HepG2 (cell line): ENCODE measurements around the gene C2orf80. TPM values are rescaled to one million over a fixed set of nuclear protein-coding genes. Genes with fewer than 3 reads are reported as not detected.

Experiments used
- CREBL2 ChIP-seq: sonication (generic); formaldehyde crosslinking; IDR thresholded peaks from 2 replicates; pipeline ENCODE4 v1.8.1; 2023; ENCODE audit warnings: missing genetic modification reagents, mild to moderate bottlenecking, borderline replicate concordance
- DNMT1 ChIP-seq: sonication (generic); formaldehyde crosslinking; IDR thresholded peaks from 2 replicates; pipeline ENCODE4 v1.5.1; 2020; ENCODE audit warnings: mild to moderate bottlenecking, missing genetic modification reagents
- ELF3 ChIP-seq: IDR thresholded peaks from 2 replicates; pipeline ENCODE4 v1.6.1; 2016; ENCODE audit warnings: missing genetic modification reagents, missing compliant biosample characterization
- GLMP ChIP-seq: sonication (generic); formaldehyde crosslinking; IDR thresholded peaks from 2 replicates; pipeline ENCODE4 v1.9.0; 2021; ENCODE audit warnings: missing genetic modification reagents, mild to moderate bottlenecking, borderline replicate concordance
- MBNL3 ChIP-seq: fragments of 250-450 bp; sonication (Bioruptor Pico); conservative IDR thresholded peaks from 2 replicates; pipeline ENCODE4 v1.8.0; 2022; ENCODE audit warnings: mild to moderate bottlenecking, inconsistent platforms
- NFKB2 ChIP-seq: sonication (generic); formaldehyde crosslinking; IDR thresholded peaks from 2 replicates; pipeline ENCODE4 v1.4.0; 2020; ENCODE audit warnings: missing genetic modification reagents, borderline replicate concordance
- NONO ChIP-seq, 2 experiments: fragments of 450-650 bp in 1 of 2; sonication (generic) in 1 of 2; formaldehyde crosslinking in 1 of 2; IDR thresholded peaks in 1 of 2; conservative IDR thresholded peaks in 1 of 2; 2 replicates each; pipeline versions ENCODE4 v1.6.1 to v1.8.0; 2017 to 2022; ENCODE audit warnings: mild to moderate bottlenecking in 1 of 2, missing genetic modification reagents in 1 of 2, moderate library complexity in 1 of 2
- NR1H2 ChIP-seq: sonication (generic); formaldehyde crosslinking; IDR thresholded peaks from 2 replicates; pipeline ENCODE4 v1.8.1; 2022; ENCODE audit warnings: low read depth, missing genetic modification reagents, borderline replicate concordance
- POGK ChIP-seq: sonication (generic); formaldehyde crosslinking; conservative IDR thresholded peaks from 2 replicates; pipeline ENCODE4 v1.8.0; 2022; ENCODE audit warnings: mild to moderate bottlenecking, moderate library complexity, missing genetic modification reagents
- SALL2 ChIP-seq: sonication (generic); formaldehyde crosslinking; IDR thresholded peaks from 2 replicates; pipeline ENCODE4 v1.8.1; 2023; ENCODE audit warnings: mild to moderate bottlenecking, missing genetic modification reagents, inconsistent platforms
- SMAD1 ChIP-seq: sonication (generic); formaldehyde crosslinking; IDR thresholded peaks from 2 replicates; pipeline ENCODE4 v1.4.0; 2020; ENCODE audit warnings: missing genetic modification reagents, low read depth, mild to moderate bottlenecking, borderline replicate concordance
- SOX6 ChIP-seq, 2 experiments: fragments of 450-650 bp in 1 of 2; sonication (generic) in 1 of 2; formaldehyde crosslinking in 1 of 2; IDR thresholded peaks; 2 replicates each; pipeline versions ENCODE4 v1.4.0 to v1.6.1; 2017 to 2020; ENCODE audit warnings: antibody characterized with exemption in 1 of 2, mild to moderate bottlenecking in 1 of 2, missing genetic modification reagents in 1 of 2
- TEAD3 ChIP-seq: optimal IDR thresholded peaks from 2 replicates; pipeline ENCODE3; 2016; ENCODE audit warnings: borderline replicate concordance
- THAP11 ChIP-seq: IDR thresholded peaks from 2 replicates; pipeline ENCODE4 v1.6.1; 2016; ENCODE audit warnings: missing biosample characterization, missing genetic modification reagents
- THYN1 ChIP-seq: sonication (generic); formaldehyde crosslinking; IDR thresholded peaks from 2 replicates; pipeline ENCODE4 v1.8.1; 2023; ENCODE audit warnings: low read depth, mild to moderate bottlenecking, moderate library complexity, missing genetic modification reagents, borderline replicate concordance
- TRIM24 ChIP-seq: sonication (generic); formaldehyde crosslinking; IDR thresholded peaks from 2 replicates; pipeline ENCODE4 v1.8.0; 2022; ENCODE audit warnings: mild to moderate bottlenecking, missing genetic modification reagents
- ZNF121 ChIP-seq: sonication (generic); formaldehyde crosslinking; IDR thresholded peaks from 2 replicates; pipeline ENCODE4 v1.5.0; 2020; ENCODE audit warnings: mild to moderate bottlenecking, missing genetic modification reagents
- ZNF496 ChIP-seq: sonication (generic); formaldehyde crosslinking; IDR thresholded peaks from 2 replicates; pipeline ENCODE4 v1.8.1; 2023; ENCODE audit warnings: mild to moderate bottlenecking, moderate library complexity, missing genetic modification reagents; ENCODE audit not compliant: insufficient replicate concordance
- ZNF614 ChIP-seq: IDR thresholded peaks from 2 replicates; pipeline ENCODE4 v1.6.1; 2018; ENCODE audit warnings: missing biosample characterization, missing genetic modification reagents, inconsistent platforms, borderline replicate concordance
- ZNF724P ChIP-seq: sonication (generic); formaldehyde crosslinking; IDR thresholded peaks from 2 replicates; pipeline ENCODE4 v1.8.0; 2022; ENCODE audit warnings: missing genetic modification reagents, borderline replicate concordance
- ZNF788 ChIP-seq: sonication (generic); formaldehyde crosslinking; IDR thresholded peaks from 2 replicates; pipeline ENCODE4 v1.5.0; 2020; ENCODE audit warnings: mild to moderate bottlenecking, missing genetic modification reagents, borderline replicate concordance
- polyA plus RNA-seq, 8 experiments: library from polyadenylated mRNA; depleted of rRNA in 3 of 8; stranded (reverse) in 7 of 8; unstranded in 1 of 8; fragments of >200 nt; fragmentation: Illumina TruSeq in 4 of 8; extraction: Trizol in 4 of 8; gene quantifications; 2 replicates each; pipeline versions ENCODE4 v1.2.1 to v1.2.3, GENCODE V29; 2011 to 2016; ENCODE audit warnings: low read depth in 4 of 8, missing spikeins in 1 of 8, mixed read lengths in 1 of 8; ENCODE audit not compliant: insufficient read depth in 1 of 8
- total RNA-seq, 5 experiments: library from RNA; depleted of rRNA; stranded (reverse); fragments of >200 nt; fragmentation: Illumina TruSeq; extraction: Trizol; gene quantifications; 2 replicates each; pipeline ENCODE4 v1.2.3, GENCODE V29; 2016; ENCODE audit warnings: low read depth in 1 of 5

C2orf80 gene
- total and polyA plus RNA-seq, 2 of the 13 experiments (the other 11 are each of a cell fraction or from before 2014, with no cell fraction given): not detected

DNA sequence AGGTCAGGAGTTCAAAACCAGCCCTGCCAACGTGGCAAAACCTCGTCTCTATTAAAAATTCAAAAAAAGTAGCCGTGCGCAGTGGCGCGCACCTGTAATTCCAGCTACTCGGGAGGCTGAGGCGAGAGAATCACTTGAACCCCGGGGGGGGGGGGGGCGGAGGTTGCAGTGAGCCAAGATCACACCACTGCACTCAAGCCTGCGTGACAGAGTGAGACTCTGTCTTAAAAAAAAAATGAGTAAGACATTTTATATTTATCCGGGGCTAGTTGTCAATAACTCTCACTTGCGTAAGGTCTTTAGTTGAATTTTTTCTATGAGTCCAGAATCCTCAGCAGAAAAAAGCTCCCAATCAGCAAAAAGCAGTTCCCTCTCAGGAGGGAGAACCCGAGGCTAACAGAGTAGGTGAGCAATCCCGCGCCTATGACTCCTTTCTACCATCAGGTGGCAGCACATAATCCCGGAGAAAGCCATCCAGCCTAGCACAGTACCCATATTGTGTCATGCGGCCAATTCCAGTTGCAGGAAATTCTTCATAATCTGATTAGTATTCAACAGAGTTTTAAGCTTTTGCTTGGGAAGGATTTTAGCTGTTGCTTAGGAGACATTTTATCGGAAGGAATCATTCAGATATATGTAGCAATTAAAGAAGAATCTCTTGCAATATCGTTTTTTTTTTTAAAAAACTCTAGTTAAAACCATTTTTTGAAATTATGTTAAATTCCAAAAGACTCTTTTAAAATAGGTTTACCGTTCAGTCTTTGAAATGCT lies 14.6 kb downstream of the C2orf80 start (continued):
- TF ChIP-seq NFKB2 (CRISPR knock-in tag) (no peak), ELF3 (CRISPR knock-in tag) (peak; percentile 60; the same call in 1 of the 2 replicates), TEAD3 (CRISPR knock-in tag) (peak; percentile 49), ZNF121 (CRISPR knock-in tag) (no peak), MBNL3 (no peak), ZNF614 (peak; percentile 50; the same call in 1 of the 2 replicates), SALL2 (CRISPR knock-in tag) (0 out of 2 replicates have a peak, but pooled peaks have one; percentile 13), THAP11 (CRISPR knock-in tag) (peak; percentile 54; the same call in 1 of the 2 replicates), NONO (IDR thresholded peaks at IDR 0.05) (no peak), NONO (CRISPR knock-in tag; conservative IDR thresholded peaks at IDR 0.05) (no peak), CREBL2 (no peak), ZNF724P (CRISPR knock-in tag) (no peak), SOX6 (IDR thresholded peaks at IDR 0.05) (no peak), SOX6 (CRISPR knock-in tag; IDR thresholded peaks at IDR 0.05) (peak; percentile 37; the same call in 1 of the 2 replicates), THYN1 (CRISPR knock-in tag) (no peak), ZNF496 (no peak), TRIM24 (CRISPR knock-in tag) (no peak), SMAD1 (CRISPR knock-in tag) (no peak), DNMT1 (CRISPR knock-in tag) (no peak), GLMP (CRISPR knock-in tag) (no peak), POGK (CRISPR knock-in tag) (no peak), ZNF788 (no peak), NR1H2 (CRISPR knock-in tag) (no peak)
